ENCODE results near the gene HSPBP1. TPM values are rescaled to one million over a fixed set of nuclear protein-coding genes. Genes with fewer than 3 reads are reported as not detected.

Gene HSPBP1
- total and polyA plus RNA-seq, 2 of the 13 experiments (the other 11 are each of a cell fraction or from before 2014, with no cell fraction given), result 22.3 to 33.7 TPM

- TF ChIP-seq, protein P1, sequence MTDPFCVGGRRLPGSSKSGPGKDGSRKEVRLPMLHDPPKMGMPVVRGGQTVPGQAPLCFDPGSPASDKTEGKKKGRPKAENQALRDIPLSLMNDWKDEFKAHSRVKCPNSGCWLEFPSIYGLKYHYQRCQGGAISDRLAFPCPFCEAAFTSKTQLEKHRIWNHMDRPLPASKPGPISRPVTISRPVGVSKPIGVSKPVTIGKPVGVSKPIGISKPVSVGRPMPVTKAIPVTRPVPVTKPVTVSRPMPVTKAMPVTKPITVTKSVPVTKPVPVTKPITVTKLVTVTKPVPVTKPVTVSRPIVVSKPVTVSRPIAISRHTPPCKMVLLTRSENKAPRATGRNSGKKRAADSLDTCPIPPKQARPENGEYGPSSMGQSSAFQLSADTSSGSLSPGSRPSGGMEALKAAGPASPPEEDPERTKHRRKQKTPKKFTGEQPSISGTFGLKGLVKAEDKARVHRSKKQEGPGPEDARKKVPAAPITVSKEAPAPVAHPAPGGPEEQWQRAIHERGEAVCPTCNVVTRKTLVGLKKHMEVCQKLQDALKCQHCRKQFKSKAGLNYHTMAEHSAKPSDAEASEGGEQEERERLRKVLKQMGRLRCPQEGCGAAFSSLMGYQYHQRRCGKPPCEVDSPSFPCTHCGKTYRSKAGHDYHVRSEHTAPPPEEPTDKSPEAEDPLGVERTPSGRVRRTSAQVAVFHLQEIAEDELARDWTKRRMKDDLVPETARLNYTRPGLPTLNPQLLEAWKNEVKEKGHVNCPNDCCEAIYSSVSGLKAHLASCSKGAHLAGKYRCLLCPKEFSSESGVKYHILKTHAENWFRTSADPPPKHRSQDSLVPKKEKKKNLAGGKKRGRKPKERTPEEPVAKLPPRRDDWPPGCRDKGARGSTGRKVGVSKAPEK (CRISPR knock-in tag; IDR thresholded peaks at IDR 0.05; ENCODE audit: borderline replicate concordance), result peak; percentile 82; the same call in 1 of the 2 replicates
- TF ChIP-seq ISL2 (CRISPR knock-in tag; IDR thresholded peaks at IDR 0.05), result peak; percentile 85
- no peak; the same call in 1 of the 2 replicates for TF ChIP-seq ZNF160 (CRISPR knock-in tag; IDR thresholded peaks at IDR 0.05)
- TF ChIP-seq PRMT3 (CRISPR knock-in tag; IDR thresholded peaks at IDR 0.05; ENCODE audit: borderline replicate concordance, low read depth), result peak; percentile 91
- TF ChIP-seq ZNF484 (CRISPR knock-in tag; IDR thresholded peaks at IDR 0.05; ENCODE audit: borderline replicate concordance, low read depth), result no peak; the same call in 1 of the 2 replicates
- peak; percentile 78 for TF ChIP-seq ZNF280D (CRISPR knock-in tag; IDR thresholded peaks at IDR 0.05)
- peak; percentile 77 for TF ChIP-seq MAX (IDR thresholded peaks at IDR 0.05)
- peak; percentile 94 for TF ChIP-seq ZMAT3 (CRISPR knock-in tag; conservative IDR thresholded peaks at IDR 0.05)
- TF ChIP-seq SRSF1 (optimal IDR thresholded peaks at IDR 0.05; ENCODE audit: low read depth, low read length), result no peak
- peak; percentile 98 for TF ChIP-seq NFKB2 (CRISPR knock-in tag; IDR thresholded peaks at IDR 0.05; ENCODE audit: borderline replicate concordance)
- peak; percentile 98; the same call in 1 of the 2 replicates for TF ChIP-seq ISX (CRISPR knock-in tag; conservative IDR thresholded peaks at IDR 0.05)
- TF ChIP-seq PAF1 (CRISPR knock-in tag; IDR thresholded peaks at IDR 0.05), result 0 out of 2 replicates have a peak, but pooled peaks have one; percentile 38
- no peak for TF ChIP-seq SNRNP70 (IDR thresholded peaks at IDR 0.05; ENCODE audit: low read depth, low read length)
- TF ChIP-seq ZNF556 (CRISPR knock-in tag; IDR thresholded peaks at IDR 0.05; ENCODE audit: borderline replicate concordance), result peak; percentile 49; the same call in 1 of the 2 replicates
- peak; percentile 95; the same call in 1 of the 2 replicates for TF ChIP-seq ZNF773 (CRISPR knock-in tag; IDR thresholded peaks at IDR 0.05; ENCODE audit: borderline replicate concordance)
- TF ChIP-seq ZNF460 (CRISPR knock-in tag; IDR thresholded peaks at IDR 0.05; ENCODE audit: borderline replicate concordance), result no peak
- TF ChIP-seq FOXP4 (CRISPR knock-in tag; IDR thresholded peaks at IDR 0.05), result peak; percentile 75
- TF ChIP-seq ZNF44 (CRISPR knock-in tag; IDR thresholded peaks at IDR 0.05), result no peak; the same call in 1 of the 2 replicates
- peak; percentile 88; the same call in 1 of the 2 replicates for TF ChIP-seq SALL2 (CRISPR knock-in tag; IDR thresholded peaks at IDR 0.05)
- peak; percentile 91 for TF ChIP-seq ZNF564 (CRISPR knock-in tag; IDR thresholded peaks at IDR 0.05)
Measured at GRCh38 chr19:55216461-55217198, 63.3 kb downstream of the HSPBP1 start (continued).

Measured in HepG2 (cell line).